NCI-H2196 (cell line): ENCODE data around the gene FGGY.
"Not testable (repeated sequence)": the region's sequence is repeated elsewhere in the genome, so short reads cannot be mapped to it uniquely, and the experiment has no call there.

Source experiments
- DNase-seq: peaks from one replicate; lab custom pipeline; 2025; ENCODE audit not compliant: unreplicated experiment; lab: John Stamatoyannopoulos, UW

Gene FGGY

GRCh38 chr1:59346429-59346828 lies 49.5 kb downstream of the FGGY start:
- DNase-seq, result no peak

GRCh38 chr1:59349101-59349500 lies 52.2 kb downstream of the FGGY start:
- no peak for DNase-seq

- DNase-seq, result no peak
Observed at GRCh38 chr1:59350521-59350920, 53.6 kb downstream of the FGGY start.

- DNase-seq, result no peak
Observed at GRCh38 chr1:59352065-59352464, 55.2 kb downstream of the FGGY start.

- no peak for DNase-seq
Observed at GRCh38 chr1:59353453-59353852, 56.6 kb downstream of the FGGY start.

- not testable (repeated sequence) for DNase-seq
Observed at GRCh38 chr1:59354239-59354638, 57.3 kb downstream of the FGGY start.

GRCh38 chr1:59354709-59355337 lies 57.9 kb downstream of the FGGY start:
- DNase-seq, result no peak

GRCh38 chr1:59355361-59355760 lies 58.5 kb downstream of the FGGY start:
- no peak for DNase-seq

GRCh38 chr1:59356627-59357026 lies 59.7 kb downstream of the FGGY start:
- DNase-seq, result no peak

- no peak for DNase-seq
Observed at GRCh38 chr1:59357645-59358320, 60.9 kb downstream of the FGGY start.

GRCh38 chr1:59359325-59359724 lies 62.4 kb downstream of the FGGY start:
- no peak for DNase-seq

- DNase-seq, result no peak
Observed at GRCh38 chr1:59360170-59360569, 63.3 kb downstream of the FGGY start.

GRCh38 chr1:59360729-59361128 lies 63.8 kb downstream of the FGGY start:
- no peak for DNase-seq

GRCh38 chr1:59361766-59362165 lies 64.9 kb downstream of the FGGY start:
- no peak for DNase-seq

- no peak for DNase-seq
Observed at GRCh38 chr1:59364037-59364436, 67.1 kb downstream of the FGGY start.

- no peak for DNase-seq
Observed at GRCh38 chr1:59366346-59366745, 69.5 kb downstream of the FGGY start.

GRCh38 chr1:59367301-59368007 lies 70.6 kb downstream of the FGGY start:
- no peak for DNase-seq

- DNase-seq, result no peak
Observed at GRCh38 chr1:59368008-59368670, 71.2 kb downstream of the FGGY start.

- peak; percentile 32 for DNase-seq
Observed at GRCh38 chr1:59375321-59376220, 78.7 kb downstream of the FGGY start.

GRCh38 chr1:59377350-59377904 lies 80.5 kb downstream of the FGGY start:
- no peak for DNase-seq
